ENCODE data around the gene STX2. TPM values are rescaled to one million over a fixed set of nuclear protein-coding genes. Genes with fewer than 3 reads are reported as not detected.
"Not testable (repeated sequence)": the region's sequence is repeated elsewhere in the genome, so short reads cannot be mapped to it uniquely, and the experiment has no call there.

Gene STX2
- total and polyA plus RNA-seq, 2 experiments from 2014 or later: 19.0 to 23.7 TPM

GRCh38 chr12:130850418-130851021 lies 11.5 kb upstream of the STX2 start:
- no peak overlapping the region for H3K4me3 ChIP-seq

GRCh38 chr12:130849561-130850417 lies 10.7 kb upstream of the STX2 start:
- H3K36me3 ChIP-seq: no peaks in the 10 kb centered on the region
- H3K4me1 ChIP-seq (ENCODE audit: low read depth): peaks cover 5% of the 10 kb centered on the region
- no peak for TF ChIP-seq CTCF (IDR thresholded peaks at IDR 0.05; ENCODE audit: low read depth, low read length)
- no peak for DNase-seq (ENCODE audit: low read depth in 1 of 2, low spot score in 1 of 2)
- H3K4me3 ChIP-seq: no peak overlapping the region
- H3K27ac ChIP-seq: no peak overlapping the region
- no peaks in the 10 kb centered on the region for H3K9me3 ChIP-seq (ENCODE audit: low read depth)
- H3K27me3 ChIP-seq: no peaks in the 10 kb centered on the region

More at GRCh38 chr12:130850418-130851021, 11.5 kb upstream of the STX2 start:
- DNase-seq (ENCODE audit: low read depth in 1 of 2, low spot score in 1 of 2): no peak
- Histone ChIP-seq H3K36me3 (no peaks in the 10 kb centered on the region), H3K4me1 (ENCODE audit: low read depth) (peaks cover 5% of the 10 kb centered on the region), H3K27me3 (no peaks in the 10 kb centered on the region), H3K27ac (no peak overlapping the region), H3K9me3 (ENCODE audit: low read depth) (no peaks in the 10 kb centered on the region)
- TF ChIP-seq CTCF (IDR thresholded peaks at IDR 0.05; ENCODE audit: low read depth, low read length): no peak

- not testable (repeated sequence) for H3K27me3 ChIP-seq; H3K4me1 ChIP-seq (ENCODE audit: low read depth); DNase-seq (ENCODE audit: low read depth in 1 of 2, low spot score in 1 of 2); H3K36me3 ChIP-seq; H3K9me3 ChIP-seq (ENCODE audit: low read depth); H3K4me3 ChIP-seq; H3K27ac ChIP-seq
These were observed 9.8 kb upstream of the STX2 start for GRCh38 chr12:130848785-130849305.

GRCh38 chr12:130848105-130848504 lies 9.1 kb upstream of the STX2 start:
- H3K4me1 ChIP-seq (ENCODE audit: low read depth); H3K36me3 ChIP-seq; H3K4me3 ChIP-seq; DNase-seq (ENCODE audit: low read depth in 1 of 2, low spot score in 1 of 2); H3K27me3 ChIP-seq; H3K27ac ChIP-seq; H3K9me3 ChIP-seq (ENCODE audit: low read depth): not testable (repeated sequence)

- Histone ChIP-seq H3K4me3 (no peak overlapping the region), H3K27ac (no peak overlapping the region), H3K36me3 (no peaks in the 10 kb centered on the region), H3K27me3 (no peaks in the 10 kb centered on the region), H3K4me1 (ENCODE audit: low read depth) (peaks cover 5% of the 10 kb centered on the region), H3K9me3 (ENCODE audit: low read depth) (no peaks in the 10 kb centered on the region)
- TF ChIP-seq CTCF (IDR thresholded peaks at IDR 0.05; ENCODE audit: low read depth, low read length): no peak
- peak in 1 of 2 donors; percentile 17 for DNase-seq (ENCODE audit: low read depth in 1 of 2, low spot score in 1 of 2)
These were observed 8.1 kb upstream of the STX2 start for GRCh38 chr12:130847112-130847511.

GRCh38 chr12:130846369-130846768 lies 7.3 kb upstream of the STX2 start:
- no peaks in the 10 kb centered on the region for H3K36me3 ChIP-seq
- H3K4me3 ChIP-seq: no peak overlapping the region
- no peak for TF ChIP-seq CTCF (IDR thresholded peaks at IDR 0.05; ENCODE audit: low read depth, low read length)
- no peaks in the 10 kb centered on the region for H3K9me3 ChIP-seq (ENCODE audit: low read depth)
- no peaks in the 10 kb centered on the region for H3K27me3 ChIP-seq
- peaks cover 5% of the 10 kb centered on the region for H3K4me1 ChIP-seq (ENCODE audit: low read depth)
- no peak overlapping the region for H3K27ac ChIP-seq
- no peak for DNase-seq (ENCODE audit: low read depth in 1 of 2, low spot score in 1 of 2)
